Dedifferentiated amniotic fluid mesenchymal stem cell (primary cell): ENCODE data around the gene MINDY4.

ENCODE experiments used
- DNase-seq: peaks from one replicate; pipeline ENCODE4 v3.0.0-alpha.2; 2016; ENCODE audit errors: extremely low spot score

MINDY4 gene

GRCh38 chr7:30772984-30773383 lies 1.8 kb downstream of the MINDY4 start:
- DNase-seq = no peak

- no peak for DNase-seq
Measured at GRCh38 chr7:30775992-30776391, 4.8 kb downstream of the MINDY4 start.

- no peak for DNase-seq
Measured at GRCh38 chr7:30776971-30777370, 5.8 kb downstream of the MINDY4 start.

- DNase-seq = peak; percentile 89
Measured at GRCh38 chr7:30778255-30779025, 7.2 kb downstream of the MINDY4 start.

GRCh38 chr7:30779574-30779973 lies 8.4 kb downstream of the MINDY4 start:
- no peak for DNase-seq

- no peak for DNase-seq
Measured at GRCh38 chr7:30780941-30781340, 9.7 kb downstream of the MINDY4 start.

GRCh38 chr7:30782690-30783089 lies 11.5 kb downstream of the MINDY4 start:
- no peak for DNase-seq

GRCh38 chr7:30785786-30786185 lies 14.6 kb downstream of the MINDY4 start:
- DNase-seq = no peak

- no peak for DNase-seq
Measured at GRCh38 chr7:30787486-30787885, 16.3 kb downstream of the MINDY4 start.

- DNase-seq = no peak
Measured at GRCh38 chr7:30788640-30789333, 17.6 kb downstream of the MINDY4 start.

GRCh38 chr7:30789334-30789711 lies 18.1 kb downstream of the MINDY4 start:
- DNase-seq = peak; percentile 88

GRCh38 chr7:30790356-30790755 lies 19.1 kb downstream of the MINDY4 start:
- no peak for DNase-seq

GRCh38 chr7:30791114-30791513 lies 19.9 kb downstream of the MINDY4 start:
- no peak for DNase-seq

- no peak for DNase-seq
Measured at GRCh38 chr7:30795161-30795948, 24.1 kb downstream of the MINDY4 start.

- DNase-seq = no peak
Measured at GRCh38 chr7:30796105-30796869, 25.1 kb downstream of the MINDY4 start.

- no peak for DNase-seq
Measured at GRCh38 chr7:30797176-30798040, 26.2 kb downstream of the MINDY4 start.

GRCh38 chr7:30799206-30799975 lies 28.2 kb downstream of the MINDY4 start:
- peak; percentile 63 for DNase-seq

GRCh38 chr7:30799976-30800661 lies 28.9 kb downstream of the MINDY4 start:
- no peak for DNase-seq

- DNase-seq = peak; percentile 82
Measured at GRCh38 chr7:30800785-30801252, 29.6 kb downstream of the MINDY4 start.
